ENCODE data around the gene FBXW4.

The FBXW4 gene

GRCh38 chr10:101625821-101626412, 69.1 kb downstream of the FBXW4 start:
- TF ChIP-seq, protein P1, sequence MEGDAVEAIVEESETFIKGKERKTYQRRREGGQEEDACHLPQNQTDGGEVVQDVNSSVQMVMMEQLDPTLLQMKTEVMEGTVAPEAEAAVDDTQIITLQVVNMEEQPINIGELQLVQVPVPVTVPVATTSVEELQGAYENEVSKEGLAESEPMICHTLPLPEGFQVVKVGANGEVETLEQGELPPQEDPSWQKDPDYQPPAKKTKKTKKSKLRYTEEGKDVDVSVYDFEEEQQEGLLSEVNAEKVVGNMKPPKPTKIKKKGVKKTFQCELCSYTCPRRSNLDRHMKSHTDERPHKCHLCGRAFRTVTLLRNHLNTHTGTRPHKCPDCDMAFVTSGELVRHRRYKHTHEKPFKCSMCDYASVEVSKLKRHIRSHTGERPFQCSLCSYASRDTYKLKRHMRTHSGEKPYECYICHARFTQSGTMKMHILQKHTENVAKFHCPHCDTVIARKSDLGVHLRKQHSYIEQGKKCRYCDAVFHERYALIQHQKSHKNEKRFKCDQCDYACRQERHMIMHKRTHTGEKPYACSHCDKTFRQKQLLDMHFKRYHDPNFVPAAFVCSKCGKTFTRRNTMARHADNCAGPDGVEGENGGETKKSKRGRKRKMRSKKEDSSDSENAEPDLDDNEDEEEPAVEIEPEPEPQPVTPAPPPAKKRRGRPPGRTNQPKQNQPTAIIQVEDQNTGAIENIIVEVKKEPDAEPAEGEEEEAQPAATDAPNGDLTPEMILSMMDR (conservative IDR thresholded peaks at IDR 0.05; ENCODE audit: control insufficient read depth, insufficient read depth, low read depth, low read length) = no peak
- no peak overlapping the region for H3K4me3 ChIP-seq (ENCODE audit: control insufficient read depth, low read depth, low read length)
- DNase-seq (ENCODE audit: low read depth) = no peak

GRCh38 chr10:101624526-101625102, 70.4 kb downstream of the FBXW4 start:
- DNase-seq (ENCODE audit: low read depth) = peak; percentile 16

DNA sequence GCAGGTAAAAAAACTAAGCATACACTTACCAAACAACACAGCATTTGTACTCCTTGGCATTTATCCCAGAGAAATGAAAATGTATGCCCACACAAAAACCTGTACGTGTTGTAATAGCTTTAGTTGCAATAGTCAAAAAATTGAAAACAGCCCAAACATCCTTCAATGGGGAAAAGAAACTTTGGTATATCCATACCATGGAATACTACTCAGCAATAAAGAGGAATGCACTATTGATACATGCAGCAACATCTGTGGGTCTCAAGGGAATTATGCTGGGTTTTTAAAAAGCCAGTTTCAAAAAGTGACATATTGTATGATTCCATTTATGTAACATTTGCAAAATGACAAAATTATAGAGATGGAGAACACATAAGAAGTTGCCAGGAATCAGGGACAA, 71.4 kb downstream of the FBXW4 start:
- DNase-seq (ENCODE audit: low read depth) = no peak
- TF ChIP-seq, protein P1 (conservative IDR thresholded peaks at IDR 0.05; ENCODE audit: control insufficient read depth, insufficient read depth, low read depth, low read length) = no peak
- no peak overlapping the region for H3K4me3 ChIP-seq (ENCODE audit: control insufficient read depth, low read depth, low read length)

More at GRCh38 chr10:101624526-101625102, 70.4 kb downstream of the FBXW4 start:
- H3K4me3 ChIP-seq (ENCODE audit: control insufficient read depth, low read depth, low read length) = no peak overlapping the region
- TF ChIP-seq, protein P1 (conservative IDR thresholded peaks at IDR 0.05; ENCODE audit: control insufficient read depth, insufficient read depth, low read depth, low read length) = no peak

DNA sequence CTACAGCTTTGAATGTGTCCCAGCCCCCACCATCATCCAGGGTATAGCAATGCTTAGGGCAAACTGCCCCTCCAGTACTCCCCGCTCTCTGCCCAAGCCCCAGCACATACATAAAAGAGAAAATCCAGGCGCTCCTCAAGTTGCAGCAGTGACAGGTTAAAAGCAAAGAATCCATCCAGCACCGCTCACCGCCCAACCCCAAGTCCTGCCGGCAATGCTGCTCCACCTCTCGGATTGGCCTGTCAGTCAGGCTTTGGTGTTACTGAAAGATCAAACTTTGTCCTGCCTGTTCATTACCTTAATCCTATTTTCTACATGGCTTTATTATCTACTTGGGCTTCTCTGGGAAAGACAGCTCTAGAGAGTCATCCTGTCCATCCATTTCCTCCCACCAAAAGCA, 75.0 kb downstream of the FBXW4 start:
- H3K4me3 ChIP-seq (ENCODE audit: control insufficient read depth, low read depth, low read length) = no peak overlapping the region
- no peak for DNase-seq (ENCODE audit: low read depth)
- TF ChIP-seq, protein P1 (conservative IDR thresholded peaks at IDR 0.05; ENCODE audit: control insufficient read depth, insufficient read depth, low read depth, low read length) = no peak

DNA sequence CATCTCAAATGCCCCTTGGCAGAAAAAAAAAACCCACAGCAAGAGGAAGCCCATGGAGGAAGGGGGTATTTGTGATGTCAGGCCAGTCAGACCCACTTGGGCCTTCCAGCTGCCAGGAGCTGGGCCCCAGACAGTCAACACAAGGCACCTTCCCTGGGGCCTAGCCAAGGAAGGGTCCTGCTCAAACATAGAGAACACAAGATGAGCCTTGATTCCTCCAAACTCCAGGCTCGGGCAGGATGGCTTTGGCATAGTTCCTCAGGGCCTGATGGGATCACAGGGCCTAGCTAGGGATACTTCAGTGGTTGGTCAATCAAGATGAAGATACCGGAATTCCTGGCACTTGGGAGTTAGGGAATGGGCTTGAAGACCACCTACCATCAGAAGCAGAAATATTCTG, 76.1 kb downstream of the FBXW4 start:
- no peak for DNase-seq (ENCODE audit: low read depth)
- TF ChIP-seq, protein P1 (conservative IDR thresholded peaks at IDR 0.05; ENCODE audit: control insufficient read depth, insufficient read depth, low read depth, low read length) = no peak
- no peak overlapping the region for H3K4me3 ChIP-seq (ENCODE audit: control insufficient read depth, low read depth, low read length)

DNA sequence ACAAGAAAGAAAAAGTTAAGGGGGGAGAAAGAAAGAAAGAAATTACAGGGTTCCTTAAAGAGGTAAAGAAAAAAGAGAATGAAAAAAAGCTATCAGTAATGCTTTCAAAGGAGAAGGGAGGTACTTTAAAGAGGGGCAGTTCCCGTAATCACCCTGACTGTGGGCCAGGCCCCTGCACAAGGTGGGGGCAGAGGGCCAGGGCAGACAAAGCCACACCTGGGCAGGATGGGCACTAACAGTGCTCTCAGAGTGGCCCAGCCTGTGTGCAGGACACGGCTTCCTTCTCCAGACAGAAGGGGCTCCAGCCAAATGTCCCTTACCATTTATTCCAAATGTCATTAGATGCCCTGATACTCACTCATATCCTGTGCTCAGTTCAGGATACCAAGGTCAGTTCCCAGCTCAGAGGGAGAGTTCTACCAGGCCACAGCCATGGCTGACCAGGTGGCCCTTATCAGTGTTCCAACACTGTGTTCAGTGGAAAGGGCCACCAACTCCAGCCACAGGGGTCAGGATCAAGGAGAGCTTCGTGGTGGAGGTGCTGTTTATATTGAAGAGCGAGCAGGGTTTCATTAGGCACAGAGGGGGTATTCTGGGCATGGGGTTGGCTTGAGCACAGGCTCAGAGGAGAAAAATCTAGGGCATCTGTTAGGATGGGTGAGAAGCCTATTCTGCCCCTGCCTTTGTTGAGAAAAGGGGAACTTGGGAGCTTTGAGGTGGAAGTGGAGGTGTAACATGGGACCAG, 77.0 kb downstream of the FBXW4 start:
- no peak overlapping the region for H3K4me3 ChIP-seq (ENCODE audit: control insufficient read depth, low read depth, low read length)
- TF ChIP-seq, protein P1 (conservative IDR thresholded peaks at IDR 0.05; ENCODE audit: control insufficient read depth, insufficient read depth, low read depth, low read length) = no peak

More for the DNA sequence above, 77.0 kb downstream of the FBXW4 start:
- no peak for DNase-seq (ENCODE audit: low read depth)

Data from fibroblast of mammary gland (primary cell).